Suprapubic skin (tissue), 3 donors: ENCODE data around the gene WWP2.

Experiments
- EP300 ChIP-seq: sonication (generic); formaldehyde crosslinking; IDR thresholded peaks from one replicate; pipeline ENCODE4 v1.6.1; 2017; ENCODE audit warnings: antibody characterized with exemption
- POLR2A ChIP-seq, 2 donors: fragments of 450-650 bp; IDR thresholded peaks; one replicate each; pipeline ENCODE4 v1.6.1; 2017; ENCODE audit warnings: antibody characterized with exemption in 2 of 2, mild to moderate bottlenecking in 2 of 2, moderate library complexity in 2 of 2
- TF ChIP-seq, protein P1 (sequence below), 2 donors: fragments of 200-600 bp in 1 of 2; fragments of 450-650 bp in 1 of 2; sonication (generic) in 1 of 2; IDR thresholded peaks; one replicate each; pipeline ENCODE4 v1.5.1; 2016 to 2019; ENCODE audit warnings: antibody characterized with exemption in 2 of 2, mild to moderate bottlenecking in 1 of 2, moderate library complexity in 1 of 2

DNA sequence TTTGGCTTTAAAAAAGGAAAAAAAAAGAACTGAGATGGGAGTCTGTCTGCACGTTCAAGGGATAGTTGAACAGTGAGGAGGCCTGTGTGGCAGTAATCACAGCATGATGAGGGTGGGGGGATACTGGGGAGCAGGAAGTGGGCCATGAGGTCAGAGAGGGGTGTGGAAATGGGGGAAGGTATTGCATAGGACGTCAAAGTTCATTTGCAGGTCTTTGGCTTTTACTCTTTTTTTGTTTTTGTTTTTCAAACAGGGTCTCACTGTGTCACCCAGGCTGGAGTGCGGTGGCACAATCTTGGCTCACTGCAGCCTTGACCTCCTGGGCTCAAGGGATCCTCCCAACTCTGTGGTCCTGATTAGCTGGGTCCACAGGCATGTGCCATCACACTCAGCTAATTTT is 19.0 kb downstream of the WWP2 start:
- TF ChIP-seq, protein P1, sequence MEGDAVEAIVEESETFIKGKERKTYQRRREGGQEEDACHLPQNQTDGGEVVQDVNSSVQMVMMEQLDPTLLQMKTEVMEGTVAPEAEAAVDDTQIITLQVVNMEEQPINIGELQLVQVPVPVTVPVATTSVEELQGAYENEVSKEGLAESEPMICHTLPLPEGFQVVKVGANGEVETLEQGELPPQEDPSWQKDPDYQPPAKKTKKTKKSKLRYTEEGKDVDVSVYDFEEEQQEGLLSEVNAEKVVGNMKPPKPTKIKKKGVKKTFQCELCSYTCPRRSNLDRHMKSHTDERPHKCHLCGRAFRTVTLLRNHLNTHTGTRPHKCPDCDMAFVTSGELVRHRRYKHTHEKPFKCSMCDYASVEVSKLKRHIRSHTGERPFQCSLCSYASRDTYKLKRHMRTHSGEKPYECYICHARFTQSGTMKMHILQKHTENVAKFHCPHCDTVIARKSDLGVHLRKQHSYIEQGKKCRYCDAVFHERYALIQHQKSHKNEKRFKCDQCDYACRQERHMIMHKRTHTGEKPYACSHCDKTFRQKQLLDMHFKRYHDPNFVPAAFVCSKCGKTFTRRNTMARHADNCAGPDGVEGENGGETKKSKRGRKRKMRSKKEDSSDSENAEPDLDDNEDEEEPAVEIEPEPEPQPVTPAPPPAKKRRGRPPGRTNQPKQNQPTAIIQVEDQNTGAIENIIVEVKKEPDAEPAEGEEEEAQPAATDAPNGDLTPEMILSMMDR (IDR thresholded peaks at IDR 0.05): no peak
- no peak for TF ChIP-seq POLR2A (IDR thresholded peaks at IDR 0.05)
- TF ChIP-seq EP300: no peak
